ENCODE data around the gene HMCN1.
A peak's percentile ranks its signal among the peaks of the same experiment; 100 is the strongest.
"Not testable (repeated sequence)": the region's sequence is repeated elsewhere in the genome, so short reads cannot be mapped to it uniquely, and the experiment has no call there.

HMCN1 gene

DNA sequence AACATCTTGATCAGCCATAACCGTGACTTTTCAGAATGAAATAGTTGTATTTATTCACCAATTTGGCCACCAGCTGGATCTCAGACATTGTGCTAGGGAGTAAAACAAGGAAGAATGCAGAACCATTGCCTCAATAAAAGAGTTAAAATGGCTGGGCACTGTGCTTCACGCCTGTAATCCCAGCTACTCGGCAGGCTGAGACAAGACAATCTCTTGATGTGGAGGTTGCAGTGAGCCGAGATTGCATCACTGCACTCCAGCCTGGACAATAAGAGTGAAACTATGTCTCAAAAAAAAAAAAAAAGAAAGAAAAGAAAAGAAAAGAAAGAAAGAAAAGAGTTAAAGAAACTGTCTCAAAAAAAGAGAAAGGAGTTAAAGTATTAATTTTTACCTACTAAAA, 441.4 kb downstream of the HMCN1 start:
- DNase-seq: no peak

DNA sequence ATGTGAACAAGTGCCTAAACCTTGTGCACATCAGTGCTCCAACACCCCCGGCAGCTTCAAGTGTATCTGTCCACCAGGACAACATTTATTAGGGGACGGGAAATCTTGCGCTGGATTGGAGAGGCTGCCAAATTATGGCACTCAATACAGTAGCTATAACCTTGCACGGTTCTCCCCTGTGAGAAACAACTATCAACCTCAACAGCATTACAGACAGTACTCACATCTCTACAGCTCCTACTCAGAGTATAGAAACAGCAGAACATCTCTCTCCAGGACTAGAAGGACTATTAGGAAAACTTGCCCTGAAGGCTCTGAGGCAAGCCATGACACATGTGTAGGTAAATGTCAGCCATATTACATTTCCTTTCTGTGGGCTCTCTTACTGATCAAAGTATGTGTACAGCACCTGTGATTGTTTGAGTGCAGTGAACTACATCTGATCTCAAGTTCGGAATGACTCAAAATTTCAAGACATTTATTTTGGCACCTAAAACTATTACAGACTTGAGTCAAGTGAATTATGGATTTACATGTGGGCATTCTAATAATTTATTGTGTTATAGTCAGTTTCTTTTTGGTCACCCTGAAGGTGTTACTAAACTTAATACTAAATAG, 444.3 kb downstream of the HMCN1 start:
- DNase-seq: no peak

GRCh38 chr1:186179231-186179630, 445.0 kb downstream of the HMCN1 start:
- no peak for DNase-seq

- no peak for DNase-seq
These were observed 449.0 kb downstream of the HMCN1 start for GRCh38 chr1:186183219-186183618.

DNA sequence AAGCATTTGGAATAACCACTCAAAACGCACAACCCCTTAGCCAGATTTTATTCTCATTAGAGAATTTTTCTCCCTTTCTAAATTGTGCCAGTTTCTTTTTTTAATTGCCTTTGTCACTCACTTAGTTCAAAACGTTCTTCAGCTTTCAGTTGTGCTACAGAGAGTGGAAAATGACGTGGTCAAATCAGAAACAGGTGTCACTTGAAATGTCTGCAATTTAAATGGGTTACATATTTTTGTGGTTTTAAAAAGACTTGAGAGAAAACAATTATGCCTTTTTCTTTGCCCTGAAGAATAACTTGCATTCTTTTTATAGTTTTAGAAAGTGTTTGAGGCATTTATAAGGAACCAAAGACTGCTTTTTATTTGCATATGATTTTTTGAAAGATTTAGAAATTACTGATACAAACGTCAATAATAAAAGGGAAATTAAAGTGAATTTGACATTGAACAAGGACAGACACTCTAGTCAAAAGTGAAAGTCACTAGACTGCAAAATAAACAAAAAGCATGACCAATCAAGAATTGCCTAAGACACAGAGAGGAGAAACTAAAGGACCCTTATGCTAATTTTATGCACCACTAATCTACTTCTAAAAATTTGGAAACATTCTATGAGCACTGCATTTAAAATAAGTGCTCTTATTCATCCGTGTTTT, 449.9 kb downstream of the HMCN1 start:
- DNase-seq: no peak

GRCh38 chr1:186186251-186186650, 452.1 kb downstream of the HMCN1 start:
- not testable (repeated sequence) for DNase-seq

DNA sequence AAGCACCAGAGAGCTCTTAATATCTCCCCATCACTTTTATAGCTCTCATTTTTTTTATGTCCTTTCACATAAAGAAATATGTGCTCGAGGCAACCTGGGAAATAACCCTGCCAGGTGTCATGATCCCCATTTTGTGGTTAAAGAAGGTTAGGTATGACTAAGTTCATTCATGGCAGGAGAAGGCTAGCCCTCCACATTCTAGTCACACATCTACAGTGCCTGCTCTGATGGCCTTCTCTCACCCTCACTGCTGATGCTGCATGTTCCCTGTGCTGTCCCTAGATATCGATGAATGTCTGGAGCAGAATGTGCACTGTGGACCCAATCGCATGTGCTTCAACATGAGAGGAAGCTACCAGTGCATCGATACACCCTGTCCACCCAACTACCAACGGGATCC, 453.4 kb downstream of the HMCN1 start:
- no peak for DNase-seq

DNA sequence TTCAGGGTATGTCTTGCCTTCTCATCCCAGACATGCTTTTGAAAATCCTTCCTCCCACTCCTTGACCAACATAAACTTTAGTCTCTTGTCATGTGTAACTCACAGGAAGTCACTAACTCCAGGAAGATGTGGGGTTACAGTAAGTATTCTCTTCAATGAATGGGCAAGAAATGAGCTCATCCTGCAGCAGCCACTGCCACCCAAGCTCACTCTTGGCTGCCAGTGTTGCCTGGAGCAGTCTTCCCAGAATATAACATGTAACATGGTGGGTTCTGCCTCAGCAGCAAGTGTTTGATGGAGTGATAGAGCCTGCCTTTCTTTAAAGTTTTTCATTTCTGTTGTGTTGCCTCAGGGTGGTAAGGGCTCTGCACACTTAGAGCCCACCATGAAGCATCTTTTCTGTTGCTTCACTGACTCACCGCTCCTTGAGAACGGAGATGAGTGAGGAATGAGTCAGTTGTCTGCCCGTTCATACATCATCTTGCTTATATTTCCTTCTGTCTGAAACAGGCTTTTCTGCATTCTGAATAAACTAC, 453.9 kb downstream of the HMCN1 start:
- no peak for DNase-seq

DNA sequence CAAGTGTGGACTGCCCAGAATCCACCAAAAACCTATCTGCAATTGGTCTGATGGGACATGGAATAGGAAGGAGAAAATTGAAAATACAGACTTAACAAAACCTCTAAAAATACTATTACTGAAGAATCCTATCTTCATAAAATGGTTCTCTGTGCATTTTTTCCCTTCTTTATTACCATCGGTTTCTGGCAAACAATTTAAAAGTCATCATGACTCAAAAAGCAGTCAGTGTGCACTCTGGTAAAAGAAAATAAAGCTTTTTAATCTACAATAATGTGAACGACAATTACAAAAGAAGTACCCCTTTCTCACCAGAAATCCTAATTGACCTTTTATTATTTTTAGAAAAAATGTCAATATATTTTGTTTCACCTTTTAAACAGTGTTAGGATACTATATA, 454.5 kb downstream of the HMCN1 start:
- DNase-seq: no peak

DNA sequence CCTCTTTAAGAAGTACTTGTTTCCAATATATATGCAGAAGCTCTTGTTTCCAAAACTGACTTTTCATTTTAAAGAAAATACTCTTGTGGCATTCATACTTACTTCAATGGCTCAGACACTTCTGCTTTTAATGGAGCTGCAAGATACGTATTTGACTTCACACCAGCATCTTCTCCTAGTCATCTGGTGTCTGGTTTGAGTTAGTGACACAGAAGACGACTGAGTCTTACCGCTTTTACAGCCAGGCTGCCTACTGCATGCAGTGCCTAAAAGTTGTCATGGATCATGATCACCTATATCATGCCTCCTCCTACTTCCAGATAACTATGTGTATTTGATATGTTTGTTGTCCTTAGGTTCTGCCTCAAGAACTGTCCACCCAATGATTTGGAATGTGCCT, 455.0 kb downstream of the HMCN1 start:
- DNase-seq: no peak

GRCh38 chr1:186191511-186191910, 457.3 kb downstream of the HMCN1 start:
- DNase-seq: no peak

GRCh38 chr1:186193224-186193623, 459.0 kb downstream of the HMCN1 start:
- DNase-seq: no peak

- DNase-seq: no peak
These were observed 460.0 kb downstream of the HMCN1 start for GRCh38 chr1:186194107-186194756.

- peak; percentile 91 for DNase-seq
These were observed 461.3 kb downstream of the HMCN1 start for GRCh38 chr1:186195377-186195931.

- no peak for DNase-seq
These were observed 468.1 kb downstream of the HMCN1 start for GRCh38 chr1:186202271-186202764.

DNA sequence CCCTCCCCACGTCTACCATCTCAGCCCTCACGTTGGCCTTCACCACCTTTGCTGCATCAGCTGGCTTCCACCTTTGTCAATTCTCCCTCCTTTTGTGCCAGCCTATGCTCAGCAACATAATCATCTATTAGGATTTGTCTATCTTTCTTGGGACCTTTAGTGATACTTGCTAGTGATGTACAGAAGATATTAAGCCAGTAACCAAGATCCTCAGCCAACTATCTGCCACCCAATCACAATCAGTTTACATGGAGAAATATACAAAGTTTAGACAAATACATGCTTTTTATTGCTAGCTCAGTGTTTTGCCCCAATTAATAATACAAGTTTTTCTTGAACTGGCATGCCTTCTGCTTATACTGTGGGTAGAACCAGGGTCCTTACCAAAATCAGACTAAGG, 468.6 kb downstream of the HMCN1 start:
- DNase-seq: no peak

DNA sequence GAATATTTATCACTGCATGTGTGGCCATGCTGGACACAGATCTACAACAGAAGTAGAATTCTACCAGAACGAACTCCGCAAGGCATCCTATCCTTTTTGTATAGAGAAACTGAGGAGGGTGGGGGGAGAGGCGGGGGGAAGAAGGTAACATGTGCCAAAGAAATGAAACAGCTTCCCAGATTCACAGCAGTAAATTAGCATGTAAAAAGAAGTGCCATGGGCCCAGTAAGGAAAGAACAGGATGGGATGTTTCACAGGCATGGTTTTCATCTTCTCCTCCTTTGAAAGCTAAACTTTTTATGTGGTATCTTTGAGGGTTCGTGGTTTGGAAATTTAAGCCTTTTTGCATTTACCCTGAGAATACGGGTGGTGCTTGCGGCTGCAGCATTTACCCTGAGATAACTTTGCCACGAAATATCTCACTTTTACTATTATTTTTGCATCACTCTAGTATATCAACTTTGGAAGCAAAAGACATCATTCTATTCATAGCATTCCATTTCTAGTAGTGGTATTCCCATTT, 471.9 kb downstream of the HMCN1 start:
- DNase-seq: peak; percentile 44

GRCh38 chr1:186207391-186208085, 473.3 kb downstream of the HMCN1 start:
- DNase-seq: no peak

DNA sequence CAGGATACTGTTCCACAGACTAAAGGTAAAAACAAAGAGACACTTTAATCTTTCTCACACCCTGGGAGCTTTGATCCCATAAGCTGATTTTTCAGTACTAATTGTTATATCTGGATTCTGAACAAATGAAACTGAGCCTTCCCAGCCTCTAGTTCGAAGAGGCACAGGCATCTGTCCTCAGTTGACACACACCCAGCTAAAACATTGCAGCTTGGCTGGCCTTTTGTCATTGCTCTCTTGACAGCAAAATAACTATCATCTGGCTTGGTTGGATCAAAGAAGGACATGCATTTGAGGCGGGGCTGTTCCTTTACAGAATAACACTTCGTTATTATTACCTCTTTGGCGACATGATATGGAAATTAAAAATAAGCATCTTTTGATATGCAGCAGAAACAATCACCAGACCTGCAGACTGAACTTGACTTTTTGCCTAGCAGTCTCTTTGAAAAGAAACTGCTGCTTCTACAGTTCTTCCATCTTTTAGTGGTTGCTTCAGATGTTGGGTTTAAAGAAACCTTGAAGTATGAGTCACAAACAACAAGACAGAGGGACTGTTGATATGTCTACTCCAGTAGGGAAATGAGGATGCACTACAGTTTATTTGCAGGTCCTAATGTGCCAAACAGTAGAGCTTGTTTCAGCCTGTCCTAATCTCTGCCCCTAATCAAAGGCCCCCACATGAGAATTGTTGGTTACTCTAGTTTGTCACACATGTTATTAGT, 474.4 kb downstream of the HMCN1 start:
- DNase-seq: no peak

- no peak for DNase-seq
These were observed 476.1 kb downstream of the HMCN1 start for GRCh38 chr1:186210258-186210657.

GRCh38 chr1:186211583-186211982, 477.4 kb downstream of the HMCN1 start:
- not testable (repeated sequence) for DNase-seq
